Body of pancreas (tissue), 4 donors: Measurements from ENCODE around the gene ETS1. TPM values are rescaled to one million over a fixed set of nuclear protein-coding genes. Genes with fewer than 3 reads are reported as not detected.

ENCODE experiments used
- ATAC-seq: fragments of 150-250 bp; one replicate; pipeline ENCODE4 v1.9.1; 2016
- DNase-seq, 4 donors: peaks; one replicate each; pipeline ENCODE4 v3.0.0-alpha.2; 2019
- H3K27ac ChIP-seq, 4 donors: fragments of 200-600 bp; sonication (generic); 1 replicate in 3 of 4; 2 replicates in 1 of 4; pipeline versions ENCODE4 v1.5.1 to v1.6.1; 2016 to 2019; ENCODE audit warnings: mild to moderate bottlenecking in 1 of 4, mixed read lengths in 1 of 4, moderate library complexity in 1 of 4
- H3K27me3 ChIP-seq, 2 donors: fragments of 200-600 bp; sonication (generic); one replicate each; pipeline ENCODE4 v1.6.0; 2016; ENCODE audit warnings: mild to moderate bottlenecking in 1 of 2
- H3K36me3 ChIP-seq, 2 donors: fragments of 200-600 bp; sonication (generic); replicated peaks in 1 of 2; 2 replicates each; pipeline ENCODE4 v1.5.1; 2016; ENCODE audit warnings: low read depth in 2 of 2; ENCODE audit not compliant: insufficient read depth in 1 of 2
- H3K4me1 ChIP-seq: fragments of 200-600 bp; sonication (generic); one replicate; pipeline ENCODE4 v1.6.0; 2016
- H3K4me3 ChIP-seq, 2 donors: fragments of 200-600 bp; sonication (generic); 1 replicate in 1 of 2; 2 replicates in 1 of 2; pipeline ENCODE4 v1.5.1; 2016 to 2019
- H3K9me3 ChIP-seq, 3 donors: fragments of 200-600 bp; sonication (generic); 1 replicate in 2 of 3; 2 replicates in 1 of 3; pipeline ENCODE4 v1.5.1; 2016
- CTCF ChIP-seq, 7 experiments: fragments of 450-650 bp in 4 of 7; fragments of 200-600 bp in 3 of 7; sonication (generic) in 3 of 7; IDR thresholded peaks; one replicate each; pipeline ENCODE4 v1.5.1; 2016 to 2019; ENCODE audit warnings: antibody characterized with exemption in 7 of 7
- POLR2A ChIP-seq, 3 donors: fragments of 450-650 bp; IDR thresholded peaks; one replicate each; pipeline ENCODE4 v1.6.1; 2016; ENCODE audit warnings: antibody characterized with exemption in 3 of 3, mild to moderate bottlenecking in 2 of 3
- WGBS, 2 donors: methylation state at CpG; one replicate each; pipeline ENCODE4 v1.1.5; 2017; 5-methylcytosine and 5-hydroxymethylcytosine counted together
- intact Hi-C: fragments of 100-400 bp; cut with DNase I; formaldehyde crosslinking; loops from one replicate; pipeline ENCODE4 v1.15.1; 2023
- total RNA-seq, 2 donors: library from RNA; depleted of rRNA; stranded (reverse); fragments of >200 nt; gene quantifications; one replicate each; pipeline ENCODE4 v1.1.0, GENCODE V29; 2016

ETS1 gene
- total RNA-seq, 2 donors from 2014 or later: 20.0 to 22.7 TPM

GRCh38 chr11:128531588-128531987 lies 55.8 kb downstream of the ETS1 start:
- Histone ChIP-seq H3K36me3 (no peaks in the 10 kb centered on the region), H3K27ac (no peak overlapping the region), H3K27me3 (no peaks in the 10 kb centered on the region), H3K9me3 (no peaks in the 10 kb centered on the region), H3K4me1 (peaks cover 19% of the 10 kb centered on the region), H3K4me3 (no peak overlapping the region)
- TF ChIP-seq CTCF (IDR thresholded peaks at IDR 0.05): no peak
- no peak for TF ChIP-seq POLR2A (IDR thresholded peaks at IDR 0.05)
- no peak for ATAC-seq
- intact Hi-C loops: no loop called here
- no peak for DNase-seq
- 83 to 90% methylated on average over 2 of the region's 2 CpGs for WGBS, 2 donors

GRCh38 chr11:128530118-128531074 lies 57.0 kb downstream of the ETS1 start:
- no peak overlapping the region for H3K27ac ChIP-seq

GRCh38 chr11:128528294-128528693 lies 59.1 kb downstream of the ETS1 start:
- H3K4me1 ChIP-seq: peaks cover 15% of the 10 kb centered on the region
- H3K9me3 ChIP-seq: no peaks in the 10 kb centered on the region
- no peak overlapping the region for H3K4me3 ChIP-seq
- no peak for TF ChIP-seq POLR2A (IDR thresholded peaks at IDR 0.05)
- no peak for TF ChIP-seq CTCF (IDR thresholded peaks at IDR 0.05)
- H3K36me3 ChIP-seq: no peaks in the 10 kb centered on the region
- ATAC-seq: no peak
- H3K27ac ChIP-seq: no peak overlapping the region
- H3K27me3 ChIP-seq: no peaks in the 10 kb centered on the region
- DNase-seq: no peak
- intact Hi-C loops: no loop called here
- WGBS, 2 donors: 84 to 96% methylated on average over 2 of the region's 2 CpGs

More at GRCh38 chr11:128530118-128531074, 57.0 kb downstream of the ETS1 start:
- DNase-seq (peak in 3 of 4 donors; percentile 37 to 43 (median 43)), ATAC-seq (peak; percentile 52)
- 78 to 79% methylated on average over 7 of the region's 7 CpGs for WGBS, 2 donors
- Histone ChIP-seq H3K36me3 (no peaks in the 10 kb centered on the region), H3K9me3 (no peaks in the 10 kb centered on the region), H3K4me1 (peaks cover 8% of the 10 kb centered on the region), H3K4me3 (no peak overlapping the region), H3K27me3 (no peaks in the 10 kb centered on the region)
- TF ChIP-seq POLR2A (IDR thresholded peaks at IDR 0.05): no peak
- TF ChIP-seq CTCF (IDR thresholded peaks at IDR 0.05): no peak
- intact Hi-C loops: no loop called here

GRCh38 chr11:128527046-128527445 lies 60.3 kb downstream of the ETS1 start:
- H3K27ac ChIP-seq: no peak overlapping the region
- intact Hi-C loops: no loop called here
- no peaks in the 10 kb centered on the region for H3K27me3 ChIP-seq
- WGBS, 2 donors: 87 to 95% methylated on average over 2 of the region's 2 CpGs
- no peaks in the 10 kb centered on the region for H3K9me3 ChIP-seq
- no peaks in the 10 kb centered on the region for H3K36me3 ChIP-seq
- ATAC-seq (no peak), DNase-seq (no peak)
- H3K4me1 ChIP-seq: peaks cover 16% of the 10 kb centered on the region
- no peak for TF ChIP-seq POLR2A (IDR thresholded peaks at IDR 0.05)
- TF ChIP-seq CTCF (IDR thresholded peaks at IDR 0.05): no peak
- H3K4me3 ChIP-seq: no peak overlapping the region
